ENCODE results near the gene PGAM5. TPM values are rescaled to one million over a fixed set of nuclear protein-coding genes. Genes with fewer than 3 reads are reported as not detected.

The PGAM5 gene
- total and polyA plus RNA-seq, 2 of the 4 experiments (the other 2 are of a cell fraction), result 25.2 to 37.8 TPM

DNA sequence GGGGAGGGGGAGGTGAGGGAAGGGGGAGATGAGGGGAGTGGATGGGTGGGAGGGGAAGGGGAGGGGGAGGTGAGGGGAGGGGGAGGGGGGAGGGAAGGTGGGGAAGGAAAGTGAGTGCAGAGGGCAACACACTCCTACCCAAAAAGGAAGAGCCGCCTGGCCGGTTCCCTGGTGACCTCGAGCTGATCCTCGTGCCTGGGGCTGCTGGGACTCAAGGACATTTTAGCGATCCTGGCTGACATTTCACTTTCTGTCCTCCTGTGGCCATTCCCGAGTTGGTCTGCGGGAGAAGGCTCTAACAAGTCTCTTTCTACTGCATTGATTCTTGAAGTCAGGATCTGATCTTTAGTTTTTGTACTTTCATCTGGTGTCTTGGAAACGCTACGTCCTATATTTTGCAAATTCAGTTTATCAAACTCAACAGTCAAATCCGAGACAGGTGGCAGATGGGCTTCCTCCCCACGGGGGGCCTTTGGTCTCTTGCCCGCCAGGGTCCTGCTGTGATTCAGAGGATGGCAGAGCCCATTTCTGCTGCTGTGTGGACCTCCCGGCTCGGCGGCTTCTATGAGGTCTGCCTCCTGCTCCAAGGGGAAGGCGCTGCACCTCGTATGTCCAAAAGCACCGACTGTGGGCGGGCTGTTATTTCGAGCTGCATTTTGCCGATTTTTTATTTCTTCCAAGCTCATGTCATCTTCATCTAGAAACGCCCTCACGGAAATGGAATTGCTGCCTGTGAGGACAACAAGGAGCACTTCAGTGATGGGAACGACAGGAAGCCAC is 19.1 kb downstream of the PGAM5 start:
- Histone ChIP-seq H3K4ac (ENCODE audit: low read depth, low read length) (no peak overlapping the region), H3K18ac (ENCODE audit: low read depth, low read length) (no peak overlapping the region), H3K56ac (ENCODE audit: extremely low read depth, insufficient read depth, low read length) (no peak overlapping the region), H4K91ac (ENCODE audit: insufficient read depth, low read depth, low read length) (no peak overlapping the region), H3K27me3 (ENCODE audit: control insufficient read depth, insufficient read depth, low read length) (no peaks in the 10 kb centered on the region), H3K14ac (replicated peaks; ENCODE audit: low read depth, low read length) (no peak overlapping the region), H3K9me1 (ENCODE audit: insufficient read depth, low read length) (no peaks in the 10 kb centered on the region), H2BK15ac (ENCODE audit: low read depth, low read length) (no peak overlapping the region), H2BK20ac (ENCODE audit: low read depth, low read length) (no peak overlapping the region), H2BK5ac (ENCODE audit: low read depth, low read length, poor library complexity, severe bottlenecking) (no peak overlapping the region), H3K27ac (ENCODE audit: insufficient read depth, low read length) (no peak overlapping the region), H2AK9ac (replicated peaks; ENCODE audit: low read depth, low read length, poor library complexity) (no peak overlapping the region), H3K9ac (ENCODE audit: low read depth, low read length) (no peak overlapping the region), H3K36me3 (ENCODE audit: control insufficient read depth, insufficient read depth, low read length) (peaks cover 73% of the 10 kb centered on the region), H3K4me3 (ENCODE audit: insufficient read depth, low read depth, low read length) (no peak overlapping the region), H3K79me1 (ENCODE audit: low read depth in 1 of 2, low read length in 2 of 2) (peaks cover 24 to 28% of the 10 kb centered on the region in 2 experiments), H2AK5ac (ENCODE audit: low read depth, low read length) (no peak overlapping the region), H3K4me2 (ENCODE audit: low read depth, low read length) (no peak overlapping the region), H4K8ac (ENCODE audit: low read depth in 2 of 2, low read length in 2 of 2) (no peak overlapping the region), H3K4me1 (ENCODE audit: control insufficient read depth, insufficient read depth, low read length) (no peaks in the 10 kb centered on the region), H3K23ac (ENCODE audit: low read depth, low read length) (no peak overlapping the region), H2AFZ (replicated peaks; ENCODE audit: low read length, poor library complexity) (no peak overlapping the region), H3K9me3 (ENCODE audit: control insufficient read depth, insufficient read depth, low read length) (no peaks in the 10 kb centered on the region), H4K5ac (ENCODE audit: low read depth, low read length) (no peak overlapping the region), H4K20me1 (ENCODE audit: insufficient read depth, low read length) (peaks cover 15% of the 10 kb centered on the region), H2BK120ac (ENCODE audit: low read depth, low read length) (no peak overlapping the region)
- WGBS, 2 experiments (ENCODE audit: extremely low coverage in 2 of 2, insufficient read length in 1 of 2), result 88% methylated on average over 5 of the region's 24 CpGs; no CpG with 5 or more reads in 1 of the 2 experiments
- ATAC-seq (ENCODE audit: low read depth), result no peak; the same call in 1 of the 2 replicates
- CTCF ChIA-PET, result no interaction called here
- BruUV-seq (replicated peaks), result no TSS peak
- TF ChIP-seq MXI1 (IDR thresholded peaks at IDR 0.05; ENCODE audit: borderline replicate concordance, low read depth, low read length) (no peak), MAZ (IDR thresholded peaks at IDR 0.05; ENCODE audit: borderline replicate concordance, low read depth, low read length) (no peak), RCOR1 (IDR thresholded peaks at IDR 0.05; ENCODE audit: insufficient replicate concordance, low read length) (no peak)
- TF ChIP-seq, protein P1, sequence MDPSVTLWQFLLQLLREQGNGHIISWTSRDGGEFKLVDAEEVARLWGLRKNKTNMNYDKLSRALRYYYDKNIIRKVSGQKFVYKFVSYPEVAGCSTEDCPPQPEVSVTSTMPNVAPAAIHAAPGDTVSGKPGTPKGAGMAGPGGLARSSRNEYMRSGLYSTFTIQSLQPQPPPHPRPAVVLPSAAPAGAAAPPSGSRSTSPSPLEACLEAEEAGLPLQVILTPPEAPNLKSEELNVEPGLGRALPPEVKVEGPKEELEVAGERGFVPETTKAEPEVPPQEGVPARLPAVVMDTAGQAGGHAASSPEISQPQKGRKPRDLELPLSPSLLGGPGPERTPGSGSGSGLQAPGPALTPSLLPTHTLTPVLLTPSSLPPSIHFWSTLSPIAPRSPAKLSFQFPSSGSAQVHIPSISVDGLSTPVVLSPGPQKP (IDR thresholded peaks at IDR 0.05; ENCODE audit: borderline replicate concordance, low read depth, low read length), result no peak
- dilution Hi-C loops (cut with HindIII; ENCODE audit: low sequenced_read_pairs, unreplicated experiment) (no loop called here), in situ Hi-C loops (cut with MboI; ENCODE audit: low sequenced_read_pairs) (no loop called here), intact Hi-C loops (cut with micrococcal nuclease) (no loop called here)
- POLR2A ChIA-PET (ENCODE audit: unreplicated experiment), result no interaction called here
- no peak for DNase-seq
